Neutrophil (primary cell): ENCODE results near the gene FASTKD1.

ENCODE experiments used
- H3K27ac ChIP-seq: fragments of 200-600 bp; sonication (generic); 2 replicates; pipeline ENCODE4 v1.5.1; 2016; ENCODE audit warnings: mild to moderate bottlenecking, moderate library complexity
- H3K27me3 ChIP-seq: fragments of 200-600 bp; sonication (generic); 2 replicates; pipeline ENCODE4 v1.6.0; 2016; ENCODE audit warnings: mild to moderate bottlenecking
- H3K36me3 ChIP-seq: fragments of 200-600 bp; sonication (generic); 2 replicates; pipeline ENCODE4 v1.5.1; 2017
- H3K4me1 ChIP-seq, 2 experiments: fragments of 200-600 bp in 1 of 2; sonication (generic) in 1 of 2; 1 replicate in 1 of 2; 2 replicates in 1 of 2; pipeline versions ENCODE4 v1.5.1 to v1.6.1; 2013 to 2016; ENCODE audit warnings: low read depth in 1 of 2, low read length in 1 of 2, mild to moderate bottlenecking in 1 of 2, moderate library complexity in 1 of 2; ENCODE audit not compliant: control insufficient read depth in 1 of 2, insufficient read depth in 1 of 2
- H3K4me3 ChIP-seq, 2 experiments: fragments of 200-600 bp in 1 of 2; sonication (generic) in 1 of 2; 1 replicate in 1 of 2; 2 replicates in 1 of 2; pipeline ENCODE4 v1.5.1; 2013 to 2016; ENCODE audit warnings: low read depth in 1 of 2, low read length in 1 of 2, mild to moderate bottlenecking in 1 of 2, moderate library complexity in 1 of 2
- H3K9me3 ChIP-seq: fragments of 200-600 bp; sonication (generic); 2 replicates; pipeline ENCODE4 v1.5.1; 2016
- TF ChIP-seq, protein P1 (sequence below): fragments of 200-600 bp; sonication (generic); IDR thresholded peaks from 2 replicates; pipeline ENCODE4 v1.5.1; 2016; ENCODE audit warnings: antibody characterized with exemption

The FASTKD1 gene

DNA sequence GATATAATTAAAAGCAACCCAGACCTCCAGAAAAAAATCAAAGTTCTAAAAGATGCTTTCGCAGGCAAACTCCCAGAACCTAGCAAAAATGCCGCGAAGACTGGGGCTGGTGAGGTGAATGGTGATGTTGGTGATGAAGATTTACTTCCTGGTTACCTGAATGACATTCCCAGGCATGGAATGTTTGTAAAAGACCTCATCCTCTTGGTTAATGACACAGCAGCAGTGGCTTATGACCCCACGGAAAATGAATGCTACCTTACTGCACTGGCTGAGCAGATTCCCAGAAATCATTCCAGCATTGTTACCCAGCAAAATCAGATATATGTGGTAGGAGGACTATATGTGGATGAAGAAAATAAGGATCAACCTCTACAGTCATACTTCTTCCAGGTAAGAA lies 63.2 kb downstream of the FASTKD1 start:
- H3K36me3 ChIP-seq = no peaks in the 10 kb centered on the region
- H3K27ac ChIP-seq = no peak overlapping the region
- H3K4me1 ChIP-seq = no peaks in the 10 kb centered on the region
- H3K4me3 ChIP-seq = no peak overlapping the region
- TF ChIP-seq, protein P1, sequence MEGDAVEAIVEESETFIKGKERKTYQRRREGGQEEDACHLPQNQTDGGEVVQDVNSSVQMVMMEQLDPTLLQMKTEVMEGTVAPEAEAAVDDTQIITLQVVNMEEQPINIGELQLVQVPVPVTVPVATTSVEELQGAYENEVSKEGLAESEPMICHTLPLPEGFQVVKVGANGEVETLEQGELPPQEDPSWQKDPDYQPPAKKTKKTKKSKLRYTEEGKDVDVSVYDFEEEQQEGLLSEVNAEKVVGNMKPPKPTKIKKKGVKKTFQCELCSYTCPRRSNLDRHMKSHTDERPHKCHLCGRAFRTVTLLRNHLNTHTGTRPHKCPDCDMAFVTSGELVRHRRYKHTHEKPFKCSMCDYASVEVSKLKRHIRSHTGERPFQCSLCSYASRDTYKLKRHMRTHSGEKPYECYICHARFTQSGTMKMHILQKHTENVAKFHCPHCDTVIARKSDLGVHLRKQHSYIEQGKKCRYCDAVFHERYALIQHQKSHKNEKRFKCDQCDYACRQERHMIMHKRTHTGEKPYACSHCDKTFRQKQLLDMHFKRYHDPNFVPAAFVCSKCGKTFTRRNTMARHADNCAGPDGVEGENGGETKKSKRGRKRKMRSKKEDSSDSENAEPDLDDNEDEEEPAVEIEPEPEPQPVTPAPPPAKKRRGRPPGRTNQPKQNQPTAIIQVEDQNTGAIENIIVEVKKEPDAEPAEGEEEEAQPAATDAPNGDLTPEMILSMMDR = no peak
- H3K27me3 ChIP-seq = no peaks in the 10 kb centered on the region
- no peaks in the 10 kb centered on the region for H3K9me3 ChIP-seq

DNA sequence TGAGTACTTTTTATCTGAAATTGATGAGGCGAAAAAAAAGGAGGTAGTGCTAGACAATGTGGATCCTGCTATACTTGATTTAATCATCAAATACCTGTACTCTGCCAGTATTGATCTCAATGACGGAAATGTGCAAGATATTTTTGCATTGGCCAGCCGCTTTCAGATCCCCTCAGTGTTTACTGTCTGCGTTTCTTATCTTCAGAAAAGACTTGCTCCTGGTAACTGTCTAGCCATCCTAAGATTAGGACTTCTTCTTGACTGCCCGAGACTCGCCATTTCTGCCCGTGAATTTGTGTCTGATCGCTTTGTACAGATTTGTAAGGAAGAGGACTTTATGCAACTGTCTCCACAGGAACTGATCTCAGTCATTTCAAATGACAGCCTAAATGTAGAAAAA lies 63.7 kb downstream of the FASTKD1 start:
- Histone ChIP-seq H3K9me3 (no peaks in the 10 kb centered on the region), H3K4me1 (no peaks in the 10 kb centered on the region), H3K27me3 (no peaks in the 10 kb centered on the region), H3K36me3 (no peaks in the 10 kb centered on the region), H3K4me3 (no peak overlapping the region), H3K27ac (no peak overlapping the region)
- TF ChIP-seq, protein P1 = no peak

DNA sequence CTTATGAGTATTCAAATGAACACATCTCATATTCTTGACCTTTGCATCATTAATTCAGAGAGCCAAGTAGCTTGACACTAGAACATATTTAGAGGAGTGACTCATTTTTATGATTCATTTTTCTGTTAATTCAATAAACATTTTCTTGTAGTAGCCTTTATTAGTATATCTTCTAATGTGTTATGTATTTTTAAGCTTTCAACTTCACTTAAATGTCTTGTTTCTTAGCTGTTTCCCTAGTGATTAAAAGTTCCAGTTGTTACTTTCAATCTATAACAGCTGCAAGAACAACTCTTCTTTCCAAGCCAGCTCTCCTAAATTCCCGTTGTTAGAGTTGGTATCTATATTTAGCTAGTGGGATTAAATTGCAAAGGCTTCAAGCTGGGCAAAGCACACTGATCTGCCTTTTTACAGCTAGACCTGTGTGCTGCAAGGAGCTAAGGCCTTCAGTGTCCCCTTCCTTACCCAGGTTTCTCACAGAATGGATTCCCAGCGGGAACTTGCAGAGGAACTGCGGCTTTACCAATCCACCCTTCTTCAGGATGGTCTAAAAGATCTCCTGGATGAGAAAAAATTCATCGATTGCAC lies 64.3 kb downstream of the FASTKD1 start, which contains the start of gene KLHL41:
TSS of gene KLHL41 (plus strand) at position 405 of the 588 bp plus-strand sequence. CDS start at position 482, 77 bp downstream.
- Histone ChIP-seq H3K27me3 (no peaks in the 10 kb centered on the region), H3K27ac (no peak within 1 kb of the TSS), H3K9me3 (no peaks in the 10 kb centered on the region), H3K36me3 (no peaks in the 10 kb centered on the region), H3K4me3 (no peak within 1 kb of the TSS), H3K4me1 (no peaks in the 10 kb centered on the region)
- TF ChIP-seq, protein P1 = no peak

DNA sequence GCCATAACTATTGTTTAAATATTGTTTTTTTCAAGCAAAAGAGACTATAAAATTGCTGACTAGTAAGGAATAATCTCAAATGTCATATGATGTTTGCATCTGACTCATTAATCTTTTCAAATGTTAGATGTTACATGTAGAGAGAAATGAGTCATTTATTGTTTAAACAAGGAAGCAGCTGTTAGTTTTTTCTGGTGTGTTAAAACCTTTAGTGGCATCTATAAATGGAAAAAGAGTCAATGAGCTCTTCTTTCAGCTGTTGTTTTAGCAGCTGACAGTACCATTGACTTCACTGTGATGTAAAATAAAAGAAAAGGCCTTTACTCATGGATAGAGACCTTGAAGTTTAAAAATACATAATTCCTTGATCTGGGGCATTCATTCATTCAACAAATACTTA lies 66.0 kb downstream of the FASTKD1 start:
- H3K27ac ChIP-seq = no peak overlapping the region
- no peaks in the 10 kb centered on the region for H3K36me3 ChIP-seq
- no peaks in the 10 kb centered on the region for H3K27me3 ChIP-seq
- H3K4me3 ChIP-seq = no peak overlapping the region
- no peaks in the 10 kb centered on the region for H3K9me3 ChIP-seq
- TF ChIP-seq, protein P1 = no peak
- no peaks in the 10 kb centered on the region for H3K4me1 ChIP-seq

DNA sequence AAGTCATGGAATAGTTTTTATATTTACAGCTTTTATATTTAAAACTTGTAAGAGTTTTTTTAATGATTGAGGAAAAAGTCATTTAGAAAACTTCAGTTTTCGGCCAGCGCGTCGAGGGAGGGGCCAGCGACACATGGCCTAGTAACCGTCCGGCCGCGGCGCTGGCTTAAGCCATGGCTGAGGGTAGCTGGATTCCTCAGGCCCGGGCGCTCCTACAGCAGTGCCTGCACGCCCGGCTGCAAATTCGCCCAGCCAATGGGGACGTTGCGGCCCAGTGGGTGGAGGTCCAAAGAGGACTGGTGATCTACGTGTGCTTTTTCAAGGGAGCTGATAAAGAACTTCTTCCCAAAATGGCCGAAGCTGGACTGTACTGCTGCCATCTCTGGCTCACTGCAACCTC lies 69.0 kb downstream of the FASTKD1 start:
- H3K36me3 ChIP-seq = no peaks in the 10 kb centered on the region

More for the DNA sequence above, 69.0 kb downstream of the FASTKD1 start:
- H3K4me3 ChIP-seq = no peak overlapping the region
- H3K27me3 ChIP-seq = no peaks in the 10 kb centered on the region
- no peaks in the 10 kb centered on the region for H3K4me1 ChIP-seq
- TF ChIP-seq, protein P1 = no peak
- no peak overlapping the region for H3K27ac ChIP-seq
- no peaks in the 10 kb centered on the region for H3K9me3 ChIP-seq
